Measurements from ENCODE around the gene TANC1. TPM values are rescaled to one million over a fixed set of nuclear protein-coding genes. Genes with fewer than 3 reads are reported as not detected.
"Not testable (repeated sequence)": the region's sequence is repeated elsewhere in the genome, so short reads cannot be mapped to it uniquely, and the experiment has no call there.

Gene TANC1
- total and polyA plus RNA-seq, 2 of the 4 experiments (the other 2 are of a cell fraction): 10.2 to 12.9 TPM

GRCh38 chr2:159095813-159096212 lies 127.4 kb downstream of the TANC1 start:
- Histone ChIP-seq H2BK5ac (ENCODE audit: low read depth, low read length, poor library complexity, severe bottlenecking) (no peak overlapping the region), H2BK20ac (ENCODE audit: low read depth, low read length) (no peak overlapping the region), H4K20me1 (ENCODE audit: insufficient read depth, low read length) (no peaks in the 10 kb centered on the region), H2BK15ac (ENCODE audit: low read depth, low read length) (no peak overlapping the region), H3K79me1 (ENCODE audit: low read depth in 1 of 2, low read length in 2 of 2) (peaks cover 35 to 62% of the 10 kb centered on the region in 2 experiments), H3K36me3 (ENCODE audit: control insufficient read depth, insufficient read depth, low read length) (peaks cover 3% of the 10 kb centered on the region), H3K18ac (ENCODE audit: low read depth, low read length) (no peak overlapping the region), H3K56ac (ENCODE audit: extremely low read depth, insufficient read depth, low read length) (no peak overlapping the region), H3K9ac (ENCODE audit: low read depth, low read length) (no peak overlapping the region), H4K5ac (ENCODE audit: low read depth, low read length) (no peak overlapping the region), H4K91ac (ENCODE audit: insufficient read depth, low read depth, low read length) (no peak overlapping the region), H2AFZ (replicated peaks; ENCODE audit: low read length, poor library complexity) (no peak overlapping the region), H3K9me3 (ENCODE audit: control insufficient read depth, insufficient read depth, low read length) (peaks cover 10% of the 10 kb centered on the region), H3K27me3 (ENCODE audit: control insufficient read depth, insufficient read depth, low read length) (no peaks in the 10 kb centered on the region), H3K9me1 (ENCODE audit: insufficient read depth, low read length) (peaks cover 25% of the 10 kb centered on the region), H3K23ac (ENCODE audit: low read depth, low read length) (no peak overlapping the region), H2AK9ac (replicated peaks; ENCODE audit: low read depth, low read length, poor library complexity) (no peak overlapping the region), H3K4ac (ENCODE audit: low read depth, low read length) (no peak overlapping the region), H3K4me2 (ENCODE audit: low read depth, low read length) (no peak overlapping the region), H4K8ac (ENCODE audit: low read depth in 2 of 2, low read length in 2 of 2) (no peak overlapping the region), H3K14ac (replicated peaks; ENCODE audit: low read depth, low read length) (no peak overlapping the region), H2BK120ac (ENCODE audit: low read depth, low read length) (no peak overlapping the region), H3K4me1 (ENCODE audit: control insufficient read depth, insufficient read depth, low read length) (peaks cover 27% of the 10 kb centered on the region), H3K4me3 (ENCODE audit: insufficient read depth, low read depth, low read length) (no peak overlapping the region), H2AK5ac (ENCODE audit: low read depth, low read length) (no peak overlapping the region), H3K27ac (ENCODE audit: insufficient read depth, low read length) (no peak overlapping the region)
- ChIA-PET POLR2A (ENCODE audit: unreplicated experiment) (no interaction called here), CTCF (no interaction called here)
- BruUV-seq (replicated peaks): no TSS peak
- ATAC-seq (ENCODE audit: low read depth) (no peak), DNase-seq (no peak)
- no peak for TF ChIP-seq MXI1 (IDR thresholded peaks at IDR 0.05; ENCODE audit: borderline replicate concordance, low read depth, low read length)
- no peak for TF ChIP-seq RCOR1 (IDR thresholded peaks at IDR 0.05; ENCODE audit: insufficient replicate concordance, low read length)
- intact Hi-C loops (cut with micrococcal nuclease) (no loop called here), dilution Hi-C loops (cut with HindIII; ENCODE audit: low sequenced_read_pairs, unreplicated experiment) (no loop called here), in situ Hi-C loops (cut with MboI; ENCODE audit: low sequenced_read_pairs) (no loop called here)
- WGBS, 2 experiments (ENCODE audit: extremely low coverage in 2 of 2, insufficient read length in 1 of 2): no CpG with 5 or more reads among the region's 1 CpG

GRCh38 chr2:159096302-159096855 lies 127.9 kb downstream of the TANC1 start:
- peaks cover 25% of the 10 kb centered on the region for H3K4me1 ChIP-seq (ENCODE audit: control insufficient read depth, insufficient read depth, low read length)
- BruUV-seq (replicated peaks); POLR2A ChIA-PET (ENCODE audit: unreplicated experiment): not testable (repeated sequence)

More at GRCh38 chr2:159096302-159096855, 127.9 kb downstream of the TANC1 start:
- H4K8ac ChIP-seq (ENCODE audit: low read depth in 2 of 2, low read length in 2 of 2); H3K27me3 ChIP-seq (ENCODE audit: control insufficient read depth, insufficient read depth, low read length); dilution Hi-C loops (cut with HindIII; ENCODE audit: low sequenced_read_pairs, unreplicated experiment); H2BK120ac ChIP-seq (ENCODE audit: low read depth, low read length); CTCF ChIA-PET; H4K5ac ChIP-seq (ENCODE audit: low read depth, low read length); H2BK5ac ChIP-seq (ENCODE audit: low read depth, low read length, poor library complexity, severe bottlenecking); H3K4me2 ChIP-seq (ENCODE audit: low read depth, low read length); H3K56ac ChIP-seq (ENCODE audit: extremely low read depth, insufficient read depth, low read length); H2AK9ac ChIP-seq (replicated peaks; ENCODE audit: low read depth, low read length, poor library complexity); ATAC-seq (ENCODE audit: low read depth); DNase-seq; H3K27ac ChIP-seq (ENCODE audit: insufficient read depth, low read length); H3K4ac ChIP-seq (ENCODE audit: low read depth, low read length); H2AK5ac ChIP-seq (ENCODE audit: low read depth, low read length); H3K9ac ChIP-seq (ENCODE audit: low read depth, low read length); in situ Hi-C loops (cut with MboI; ENCODE audit: low sequenced_read_pairs); H2AFZ ChIP-seq (replicated peaks; ENCODE audit: low read length, poor library complexity); H2BK15ac ChIP-seq (ENCODE audit: low read depth, low read length); H3K18ac ChIP-seq (ENCODE audit: low read depth, low read length); H3K14ac ChIP-seq (replicated peaks; ENCODE audit: low read depth, low read length); H3K9me3 ChIP-seq (ENCODE audit: control insufficient read depth, insufficient read depth, low read length); H4K20me1 ChIP-seq (ENCODE audit: insufficient read depth, low read length); H2BK20ac ChIP-seq (ENCODE audit: low read depth, low read length); intact Hi-C loops (cut with micrococcal nuclease); H3K4me3 ChIP-seq (ENCODE audit: insufficient read depth, low read depth, low read length); H3K36me3 ChIP-seq (ENCODE audit: control insufficient read depth, insufficient read depth, low read length); H3K23ac ChIP-seq (ENCODE audit: low read depth, low read length): not testable (repeated sequence)
- H3K9me1 ChIP-seq (ENCODE audit: insufficient read depth, low read length): peaks cover 24% of the 10 kb centered on the region
- WGBS, 2 experiments (ENCODE audit: extremely low coverage in 2 of 2, insufficient read length in 1 of 2): 90% methylated on average over 4 of the region's 8 CpGs; no CpG with 5 or more reads in 1 of the 2 experiments
- peak overlapping the region; percentile 11; the same call in 1 of the 2 replicates for H4K91ac ChIP-seq (ENCODE audit: insufficient read depth, low read depth, low read length)
- H3K79me1 ChIP-seq (ENCODE audit: low read depth in 1 of 2, low read length in 2 of 2): peaks cover 35 to 60% of the 10 kb centered on the region in 2 experiments

Data from IMR-90 (cell line).